Measurements from ENCODE around the gene SLC11A2.

DNA sequence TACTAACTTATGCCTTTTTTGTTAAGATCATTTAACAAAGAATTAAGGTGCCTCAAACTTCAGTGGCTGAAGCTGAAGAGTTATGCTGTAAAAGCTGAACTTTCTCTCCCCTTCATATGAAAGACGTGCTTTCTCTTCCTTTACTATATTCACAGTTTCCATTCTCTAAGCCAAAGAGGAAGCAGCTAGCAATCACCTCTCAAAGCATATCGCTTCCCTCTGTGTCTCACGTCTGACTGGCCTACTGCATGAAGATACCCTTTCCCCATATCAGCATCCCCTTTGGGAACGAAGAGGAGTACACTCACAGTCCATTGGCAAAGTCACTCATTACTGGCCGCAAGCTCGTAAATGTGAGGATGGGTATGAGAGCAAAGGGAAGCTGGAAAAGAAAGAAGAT is 34.9 kb downstream of the SLC11A2 start:
- TF ChIP-seq, protein P1, sequence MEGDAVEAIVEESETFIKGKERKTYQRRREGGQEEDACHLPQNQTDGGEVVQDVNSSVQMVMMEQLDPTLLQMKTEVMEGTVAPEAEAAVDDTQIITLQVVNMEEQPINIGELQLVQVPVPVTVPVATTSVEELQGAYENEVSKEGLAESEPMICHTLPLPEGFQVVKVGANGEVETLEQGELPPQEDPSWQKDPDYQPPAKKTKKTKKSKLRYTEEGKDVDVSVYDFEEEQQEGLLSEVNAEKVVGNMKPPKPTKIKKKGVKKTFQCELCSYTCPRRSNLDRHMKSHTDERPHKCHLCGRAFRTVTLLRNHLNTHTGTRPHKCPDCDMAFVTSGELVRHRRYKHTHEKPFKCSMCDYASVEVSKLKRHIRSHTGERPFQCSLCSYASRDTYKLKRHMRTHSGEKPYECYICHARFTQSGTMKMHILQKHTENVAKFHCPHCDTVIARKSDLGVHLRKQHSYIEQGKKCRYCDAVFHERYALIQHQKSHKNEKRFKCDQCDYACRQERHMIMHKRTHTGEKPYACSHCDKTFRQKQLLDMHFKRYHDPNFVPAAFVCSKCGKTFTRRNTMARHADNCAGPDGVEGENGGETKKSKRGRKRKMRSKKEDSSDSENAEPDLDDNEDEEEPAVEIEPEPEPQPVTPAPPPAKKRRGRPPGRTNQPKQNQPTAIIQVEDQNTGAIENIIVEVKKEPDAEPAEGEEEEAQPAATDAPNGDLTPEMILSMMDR (IDR thresholded peaks at IDR 0.05; ENCODE audit: low read depth, low read length) = no peak
- TF ChIP-seq POLR2A (IDR thresholded peaks at IDR 0.05; ENCODE audit: extremely low read depth, insufficient read length) = no peak
